B cell (primary cell): Measurements from ENCODE around the gene CRYBA2.

Experiments used
- EZH2 ChIP-seq: IDR thresholded peaks from 2 replicates; pipeline ENCODE4 v1.6.1; 2012; ENCODE audit warnings: borderline replicate concordance, low read depth, mild to moderate bottlenecking, moderate library complexity, low read length; ENCODE audit not compliant: insufficient read depth, poor library complexity, severe bottlenecking
- TF ChIP-seq, protein P1 (sequence below): fragments of 200-600 bp; IDR thresholded peaks from one replicate; pipeline ENCODE4 v1.8.0; 2022; ENCODE audit warnings: antibody characterized with exemption, mild to moderate bottlenecking

GRCh38 chr2:218988164-218988563 is 5.1 kb downstream of the CRYBA2 start:
- TF ChIP-seq EZH2 = no peak
- TF ChIP-seq, protein P1, sequence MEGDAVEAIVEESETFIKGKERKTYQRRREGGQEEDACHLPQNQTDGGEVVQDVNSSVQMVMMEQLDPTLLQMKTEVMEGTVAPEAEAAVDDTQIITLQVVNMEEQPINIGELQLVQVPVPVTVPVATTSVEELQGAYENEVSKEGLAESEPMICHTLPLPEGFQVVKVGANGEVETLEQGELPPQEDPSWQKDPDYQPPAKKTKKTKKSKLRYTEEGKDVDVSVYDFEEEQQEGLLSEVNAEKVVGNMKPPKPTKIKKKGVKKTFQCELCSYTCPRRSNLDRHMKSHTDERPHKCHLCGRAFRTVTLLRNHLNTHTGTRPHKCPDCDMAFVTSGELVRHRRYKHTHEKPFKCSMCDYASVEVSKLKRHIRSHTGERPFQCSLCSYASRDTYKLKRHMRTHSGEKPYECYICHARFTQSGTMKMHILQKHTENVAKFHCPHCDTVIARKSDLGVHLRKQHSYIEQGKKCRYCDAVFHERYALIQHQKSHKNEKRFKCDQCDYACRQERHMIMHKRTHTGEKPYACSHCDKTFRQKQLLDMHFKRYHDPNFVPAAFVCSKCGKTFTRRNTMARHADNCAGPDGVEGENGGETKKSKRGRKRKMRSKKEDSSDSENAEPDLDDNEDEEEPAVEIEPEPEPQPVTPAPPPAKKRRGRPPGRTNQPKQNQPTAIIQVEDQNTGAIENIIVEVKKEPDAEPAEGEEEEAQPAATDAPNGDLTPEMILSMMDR = no peak
